SJSA1 (cell line): Measurements from ENCODE around the gene NMRAL1. TPM values are rescaled to one million over a fixed set of nuclear protein-coding genes. Genes with fewer than 3 reads are reported as not detected.

Source experiments
- DNase-seq, 2 experiments: peaks; one replicate each; pipeline ENCODE4 v3.0.0-alpha.2; 2015 to 2020; ENCODE audit warnings: low spot score in 2 of 2, low read depth in 1 of 2
- H3K27ac ChIP-seq: fragments of 250-450 bp; sonication (Bioruptor Pico); 2 replicates; pipeline ENCODE4 v1.5.1; 2020; ENCODE audit warnings: mild to moderate bottlenecking, moderate library complexity
- H3K27me3 ChIP-seq: fragments of 250-450 bp; sonication (Bioruptor Pico); replicated peaks from 2 replicates; pipeline ENCODE4 v1.5.1; 2020; ENCODE audit warnings: mild to moderate bottlenecking, moderate library complexity
- H3K36me3 ChIP-seq: fragments of 250-450 bp; sonication (Bioruptor Pico); 2 replicates; pipeline ENCODE4 v1.5.1; 2020; ENCODE audit warnings: mild to moderate bottlenecking
- H3K4me1 ChIP-seq: fragments of 250-450 bp; sonication (Bioruptor Pico); replicated peaks from 2 replicates; pipeline ENCODE4 v1.6.1; 2021; ENCODE audit warnings: mild to moderate bottlenecking
- H3K4me3 ChIP-seq: fragments of 250-450 bp; sonication (Bioruptor Pico); 2 replicates; pipeline ENCODE4 v1.5.1; 2020; ENCODE audit warnings: mild to moderate bottlenecking
- H3K9me3 ChIP-seq: fragments of 250-450 bp; sonication (Bioruptor Pico); replicated peaks from 2 replicates; pipeline ENCODE4 v1.5.1; 2020; ENCODE audit warnings: mild to moderate bottlenecking
- total RNA-seq: library from RNA; depleted of rRNA; stranded (reverse); fragments of >200 nt; shearing (Covaris generic); gene quantifications from 2 replicates; pipeline ENCODE4 v1.2.3, GENCODE V29; 2014; rRNA removed

Gene NMRAL1
- total RNA-seq = 9.5 and 14.5 TPM in 2 replicates

GRCh38 chr16:4474192-4474961 is at the start of gene NMRAL1:
Gene NMRAL1, minus strand, starts transcription at chr16:4474625. Its CDS starts 493 bp downstream, at chr16:4474132.
- H3K9me3 ChIP-seq = 0 out of 2 replicates have a peak, but pooled peaks cover 3% of the 10 kb centered on the region
- peak; percentile 32 to 71 for DNase-seq
- H3K4me3 ChIP-seq = peak within 1 kb of the TSS; percentile 44
- no peaks in the 10 kb centered on the region for H3K27me3 ChIP-seq
- 0 out of 2 replicates have a peak, but pooled peaks cover 6% of the 10 kb centered on the region for H3K36me3 ChIP-seq
- H3K27ac ChIP-seq = no peak within 1 kb of the TSS
- H3K4me1 ChIP-seq = peaks cover 24% of the 10 kb centered on the region

GRCh38 chr16:4523686-4524085 is 49.3 kb upstream of the NMRAL1 start:
- Histone ChIP-seq H3K9me3 (no peaks in the 10 kb centered on the region), H3K36me3 (no peaks in the 10 kb centered on the region), H3K4me3 (no peak overlapping the region), H3K27ac (no peak overlapping the region), H3K4me1 (peaks cover 13% of the 10 kb centered on the region), H3K27me3 (no peaks in the 10 kb centered on the region)
- no peak for DNase-seq

GRCh38 chr16:4522051-4522581 is 47.7 kb upstream of the NMRAL1 start:
- DNase-seq = no peak
- Histone ChIP-seq H3K36me3 (0 out of 2 replicates have a peak, but pooled peaks cover 3% of the 10 kb centered on the region), H3K27me3 (no peaks in the 10 kb centered on the region), H3K4me1 (peaks cover 13% of the 10 kb centered on the region), H3K27ac (no peak overlapping the region), H3K9me3 (no peaks in the 10 kb centered on the region), H3K4me3 (no peak overlapping the region)

GRCh38 chr16:4520913-4521312 is 46.5 kb upstream of the NMRAL1 start:
- DNase-seq = no peak
- Histone ChIP-seq H3K27ac (no peak overlapping the region), H3K4me1 (peaks cover 9% of the 10 kb centered on the region), H3K27me3 (no peaks in the 10 kb centered on the region), H3K36me3 (0 out of 2 replicates have a peak, but pooled peaks cover 3% of the 10 kb centered on the region), H3K4me3 (no peak overlapping the region), H3K9me3 (no peaks in the 10 kb centered on the region)

- no peaks in the 10 kb centered on the region for H3K9me3 ChIP-seq
- DNase-seq = no peak
- peaks cover 9% of the 10 kb centered on the region; the same call in 1 of the 2 replicates for H3K4me1 ChIP-seq
- H3K4me3 ChIP-seq = no peak overlapping the region
- H3K27me3 ChIP-seq = no peaks in the 10 kb centered on the region
- 0 out of 2 replicates have a peak, but pooled peaks cover 3% of the 10 kb centered on the region for H3K36me3 ChIP-seq
- H3K27ac ChIP-seq = no peak overlapping the region
Measured at GRCh38 chr16:4519274-4520058, 45.0 kb upstream of the NMRAL1 start.

- no peak overlapping the region for H3K27ac ChIP-seq
- no peaks in the 10 kb centered on the region for H3K27me3 ChIP-seq
- peaks cover 9% of the 10 kb centered on the region; the same call in 1 of the 2 replicates for H3K4me1 ChIP-seq
- no peak overlapping the region for H3K4me3 ChIP-seq
- H3K36me3 ChIP-seq = peaks cover 3% of the 10 kb centered on the region; the same call in 1 of the 2 replicates
- DNase-seq = no peak
- H3K9me3 ChIP-seq = no peaks in the 10 kb centered on the region
Measured at GRCh38 chr16:4517812-4518680, 43.6 kb upstream of the NMRAL1 start.

- peaks cover 22% of the 10 kb centered on the region for H3K36me3 ChIP-seq
- no peak overlapping the region for H3K4me3 ChIP-seq
- H3K27ac ChIP-seq = no peak overlapping the region
- DNase-seq = no peak
- H3K9me3 ChIP-seq = no peaks in the 10 kb centered on the region
- H3K4me1 ChIP-seq = peaks cover 9% of the 10 kb centered on the region; the same call in 1 of the 2 replicates
- H3K27me3 ChIP-seq = no peaks in the 10 kb centered on the region
Measured at GRCh38 chr16:4515611-4516233, 41.3 kb upstream of the NMRAL1 start.

- H3K27ac ChIP-seq = no peak overlapping the region
- no peaks in the 10 kb centered on the region for H3K9me3 ChIP-seq
- H3K4me1 ChIP-seq = peaks cover 9% of the 10 kb centered on the region; the same call in 1 of the 2 replicates
- H3K27me3 ChIP-seq = no peaks in the 10 kb centered on the region
- H3K36me3 ChIP-seq = peaks cover 30% of the 10 kb centered on the region
- no peak for DNase-seq
- H3K4me3 ChIP-seq = no peak overlapping the region
Measured at GRCh38 chr16:4514606-4515005, 40.2 kb upstream of the NMRAL1 start.

GRCh38 chr16:4513881-4514280 is 39.5 kb upstream of the NMRAL1 start:
- Histone ChIP-seq H3K9me3 (no peaks in the 10 kb centered on the region), H3K27me3 (no peaks in the 10 kb centered on the region), H3K27ac (no peak overlapping the region), H3K4me1 (peaks cover 9% of the 10 kb centered on the region; the same call in 1 of the 2 replicates), H3K36me3 (peaks cover 37% of the 10 kb centered on the region), H3K4me3 (no peak overlapping the region)
- DNase-seq = no peak

- DNase-seq = no peak
- no peak overlapping the region for H3K4me3 ChIP-seq
- H3K27ac ChIP-seq = no peak overlapping the region
- H3K36me3 ChIP-seq = peaks cover 41% of the 10 kb centered on the region
- H3K9me3 ChIP-seq = no peaks in the 10 kb centered on the region
- no peaks in the 10 kb centered on the region for H3K27me3 ChIP-seq
- H3K4me1 ChIP-seq = peaks cover 9% of the 10 kb centered on the region; the same call in 1 of the 2 replicates
Measured at GRCh38 chr16:4513086-4513860, 38.8 kb upstream of the NMRAL1 start.

GRCh38 chr16:4512473-4512872 is 38.0 kb upstream of the NMRAL1 start:
- Histone ChIP-seq H3K36me3 (peaks cover 46% of the 10 kb centered on the region), H3K27me3 (no peaks in the 10 kb centered on the region), H3K9me3 (no peaks in the 10 kb centered on the region), H3K4me1 (peaks cover 9% of the 10 kb centered on the region; the same call in 1 of the 2 replicates), H3K27ac (no peak overlapping the region), H3K4me3 (no peak overlapping the region)
- no peak for DNase-seq

- H3K4me1 ChIP-seq = peaks cover 9% of the 10 kb centered on the region; the same call in 1 of the 2 replicates
- H3K27ac ChIP-seq = no peak overlapping the region
- H3K4me3 ChIP-seq = no peak overlapping the region
- peaks cover 55% of the 10 kb centered on the region for H3K36me3 ChIP-seq
- DNase-seq = peak; percentile 36 to 59
- H3K27me3 ChIP-seq = no peaks in the 10 kb centered on the region
- H3K9me3 ChIP-seq = no peaks in the 10 kb centered on the region
Measured at GRCh38 chr16:4511441-4512082, 37.1 kb upstream of the NMRAL1 start.
